Head of caudate nucleus (tissue), 42 donors: Measurements from ENCODE around the gene PTPRD.
A peak's percentile ranks its signal among the peaks of the same experiment; 100 is the strongest.
"Not testable (repeated sequence)": the region's sequence is repeated elsewhere in the genome, so short reads cannot be mapped to it uniquely, and the experiment has no call there.

Experiments used
- DNase-seq, 42 donors: peaks; one replicate each; pipeline versions ENCODE4 v3.0.0 to v3.0.0-alpha.2; 2020 to 2021; ENCODE audit warnings: mixed read lengths in 7 of 42
- intact Hi-C: fragments of 100-400 bp; cut with DNase I; formaldehyde crosslinking; loops from one replicate; pipeline ENCODE4 v1.15.0; 2022

Gene PTPRD

GRCh38 chr9:9387511-9388115, 1225.2 kb downstream of the PTPRD start:
- intact Hi-C loops = no loop called here
- no peak for DNase-seq

GRCh38 chr9:9362332-9362731, 1250.5 kb downstream of the PTPRD start:
- intact Hi-C loops = no loop called here
- no peak for DNase-seq

DNA sequence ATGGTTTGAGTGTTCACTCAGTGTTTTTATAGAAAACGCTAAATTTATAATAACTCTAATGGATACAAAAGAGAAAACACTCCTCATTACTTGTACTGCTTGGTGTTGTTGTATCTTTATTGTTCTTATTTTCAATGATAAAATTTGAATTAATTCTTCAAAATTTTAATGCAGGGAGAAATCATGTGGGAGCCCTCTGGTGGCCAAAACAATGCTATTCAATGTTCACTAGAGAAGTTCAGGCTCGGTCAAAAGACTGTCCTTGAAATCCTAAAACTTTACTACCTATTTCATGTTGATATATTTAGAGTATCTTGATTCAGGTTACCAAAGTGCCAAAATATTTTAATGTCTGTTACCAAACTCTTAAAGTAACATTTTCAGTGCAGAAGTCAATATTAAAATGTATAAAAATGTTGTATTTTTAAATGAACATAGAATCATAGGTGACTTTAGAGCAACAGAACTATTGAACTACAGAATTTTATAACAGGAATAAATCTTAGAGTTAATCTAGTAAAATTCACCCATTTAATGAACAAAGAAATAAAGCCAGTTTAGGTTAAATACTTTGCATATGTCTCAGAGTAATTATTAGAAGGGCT, 1259.8 kb downstream of the PTPRD start:
- intact Hi-C loops = no loop called here
- DNase-seq = peak in 33 of 42 donors; percentile 5 to 78 (median 37)

DNA sequence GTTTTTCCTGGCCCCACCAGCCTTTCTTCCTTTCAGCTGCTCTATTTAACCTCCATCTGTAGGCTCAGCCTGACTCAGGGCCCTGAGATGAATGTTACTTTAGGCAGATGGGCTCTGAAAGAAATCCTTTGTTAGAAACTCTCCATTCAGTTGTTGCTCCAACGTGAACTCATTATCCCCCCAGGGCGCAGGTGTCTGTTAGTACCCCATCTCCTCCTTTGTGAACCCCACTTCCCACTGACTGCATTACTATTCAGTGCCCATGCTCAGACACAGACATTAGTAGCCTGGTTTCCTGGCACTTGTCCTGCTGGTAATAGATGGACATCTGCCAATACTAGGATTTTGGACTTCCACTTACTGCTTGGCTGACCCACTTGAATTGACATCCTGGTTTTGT, 1271.6 kb downstream of the PTPRD start:
- peak in 18 of 42 donors; percentile 1 to 59 (median 20) for DNase-seq
- intact Hi-C loops = no loop called here

- no peak for DNase-seq
- intact Hi-C loops = no loop called here
These were observed 1275.7 kb downstream of the PTPRD start for GRCh38 chr9:9337129-9337528.

DNA sequence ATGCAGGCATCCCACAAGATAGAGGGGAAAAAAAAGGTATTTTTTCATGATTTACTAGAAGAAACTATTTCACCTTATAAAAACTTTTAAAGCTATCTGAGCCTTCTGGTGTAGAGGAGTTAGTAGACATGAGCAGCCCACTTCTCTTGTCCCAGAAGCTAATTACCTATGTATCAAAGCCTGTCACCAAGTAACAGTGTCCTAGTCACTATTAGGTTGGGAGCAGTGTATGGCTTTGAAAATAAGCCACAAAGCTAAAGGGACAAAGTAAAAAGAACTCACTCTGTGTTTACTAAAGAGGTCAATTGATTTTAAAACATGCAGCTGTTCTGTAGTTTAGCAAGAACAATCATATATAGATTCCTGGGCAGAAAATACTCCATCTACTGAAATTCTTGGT, 1286.1 kb downstream of the PTPRD start:
- DNase-seq = no peak
- intact Hi-C loops = no loop called here

DNA sequence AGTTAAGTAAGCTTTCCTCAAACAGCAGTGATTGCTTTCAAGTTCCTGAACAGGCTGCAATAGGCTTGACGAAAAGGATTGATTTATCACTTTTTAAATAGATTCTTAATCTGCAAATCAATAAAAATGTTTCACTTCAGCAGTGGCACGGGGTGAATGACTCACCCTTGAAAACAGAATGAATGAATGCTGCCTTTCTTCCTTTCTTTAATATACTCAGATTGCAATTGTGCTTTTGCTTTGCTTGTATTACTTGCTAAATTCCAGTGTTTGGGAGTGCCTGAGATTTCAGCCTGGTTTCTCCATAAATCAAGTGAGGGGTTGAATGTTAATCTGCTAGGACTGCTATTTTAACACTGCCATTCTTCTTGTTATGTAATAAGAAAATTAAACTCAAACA, 1293.8 kb downstream of the PTPRD start:
- intact Hi-C loops = no loop called here
- no peak for DNase-seq

DNA sequence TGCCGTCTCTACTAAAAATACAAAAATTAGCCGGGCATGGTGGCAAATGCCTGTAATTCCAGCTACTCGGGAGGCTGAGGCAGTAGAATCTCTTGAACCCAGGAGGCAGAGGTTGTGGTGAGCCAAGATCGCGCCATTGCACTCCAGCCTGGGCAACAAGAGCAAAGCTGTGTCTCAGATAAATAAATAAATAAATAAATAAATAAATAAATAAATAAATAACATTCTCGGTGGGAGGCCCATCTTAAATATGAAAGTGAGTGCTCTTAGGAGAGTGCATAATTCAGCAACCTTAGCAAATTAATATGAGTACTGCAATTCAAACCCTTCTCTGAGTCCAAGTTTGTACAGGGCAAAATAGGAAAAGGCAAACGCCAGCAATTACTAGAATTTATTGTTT, 1302.1 kb downstream of the PTPRD start:
- intact Hi-C loops, DNase-seq: not testable (repeated sequence)

GRCh38 chr9:9305600-9305999, 1307.2 kb downstream of the PTPRD start:
- DNase-seq = no peak
- intact Hi-C loops = no loop called here

GRCh38 chr9:9299134-9299533, 1313.7 kb downstream of the PTPRD start:
- intact Hi-C loops = no loop called here
- DNase-seq = peak in 3 of 42 donors; percentile 5 to 13 (median 11)

DNA sequence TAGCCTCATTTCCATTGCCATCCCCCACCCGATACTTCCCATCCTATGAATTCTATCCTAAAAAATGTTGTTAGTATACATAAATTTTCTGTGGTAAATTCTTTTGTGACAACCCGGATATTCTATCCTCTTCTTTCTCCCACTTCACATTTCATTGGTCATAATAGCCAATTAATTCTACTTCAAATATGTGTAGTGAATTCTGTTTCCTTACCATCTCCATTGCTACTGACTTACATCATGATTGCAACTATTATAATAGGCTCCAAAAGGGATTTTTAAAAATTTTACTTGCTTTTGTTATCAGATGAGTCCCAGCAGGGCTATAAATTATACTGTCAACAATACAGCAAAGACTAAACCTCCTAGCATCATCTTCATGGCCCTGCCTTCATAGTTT, 1326.8 kb downstream of the PTPRD start:
- intact Hi-C loops = no loop called here
- DNase-seq = no peak

GRCh38 chr9:9284201-9284600, 1328.6 kb downstream of the PTPRD start:
- no peak for DNase-seq
- intact Hi-C loops = no loop called here

DNA sequence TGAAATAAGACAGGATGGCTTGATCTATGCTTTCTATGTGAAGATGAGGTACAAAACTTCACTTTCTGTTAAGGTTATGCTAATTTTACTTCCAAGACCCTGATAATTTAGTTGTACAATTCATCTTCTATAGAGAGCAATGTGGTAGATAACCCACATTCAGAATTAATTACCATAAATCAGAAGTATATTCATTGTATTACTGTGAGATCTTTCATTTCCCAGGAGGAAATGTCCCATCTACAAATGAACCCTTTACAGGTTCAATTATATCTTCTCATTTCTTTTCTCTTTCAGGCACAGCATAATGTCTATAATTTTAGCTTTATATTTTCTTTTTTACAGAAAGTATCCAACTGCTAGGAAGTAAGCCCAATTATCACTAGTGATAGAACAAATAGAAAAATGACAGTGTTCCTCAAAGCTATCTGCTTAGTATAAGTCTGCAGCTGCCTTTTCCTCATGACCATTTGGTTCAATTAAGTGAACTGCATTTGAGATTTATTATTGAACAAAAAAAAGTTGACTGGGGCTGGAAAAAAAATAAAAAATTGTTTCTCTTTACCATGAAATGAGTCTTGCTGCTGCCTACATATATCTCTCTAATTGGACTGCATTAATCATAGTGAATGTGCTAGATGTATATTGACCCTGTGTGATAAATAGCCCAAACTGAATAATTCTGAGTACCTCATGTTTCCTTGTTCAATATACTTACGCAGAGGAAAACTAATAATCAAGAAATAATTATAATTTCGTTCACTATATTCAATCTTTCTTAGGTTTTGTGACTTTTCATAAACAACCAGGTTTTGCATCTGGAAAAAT, 1329.4 kb downstream of the PTPRD start:
- no peak for DNase-seq
- intact Hi-C loops = no loop called here

GRCh38 chr9:9275601-9276000, 1337.2 kb downstream of the PTPRD start:
- DNase-seq = no peak
- intact Hi-C loops = no loop called here

GRCh38 chr9:9257999-9258498, 1354.8 kb downstream of the PTPRD start:
- DNase-seq = no peak
- intact Hi-C loops = no loop called here

- DNase-seq = no peak
- intact Hi-C loops = no loop called here
These were observed 1366.1 kb downstream of the PTPRD start for GRCh38 chr9:9246726-9247125.

GRCh38 chr9:9231946-9232345, 1380.9 kb downstream of the PTPRD start:
- intact Hi-C loops = no loop called here
- no peak for DNase-seq

GRCh38 chr9:9229269-9229668, 1383.5 kb downstream of the PTPRD start:
- no peak for DNase-seq
- intact Hi-C loops = no loop called here

GRCh38 chr9:9223175-9223574, 1389.6 kb downstream of the PTPRD start:
- no peak for DNase-seq
- intact Hi-C loops = no loop called here

GRCh38 chr9:9222730-9223129, 1390.1 kb downstream of the PTPRD start:
- intact Hi-C loops = no loop called here
- DNase-seq = no peak
